ENCODE data around the gene PCSK7.
"Not testable (repeated sequence)": the region's sequence is repeated elsewhere in the genome, so short reads cannot be mapped to it uniquely, and the experiment has no call there.

Gene PCSK7, protein sequence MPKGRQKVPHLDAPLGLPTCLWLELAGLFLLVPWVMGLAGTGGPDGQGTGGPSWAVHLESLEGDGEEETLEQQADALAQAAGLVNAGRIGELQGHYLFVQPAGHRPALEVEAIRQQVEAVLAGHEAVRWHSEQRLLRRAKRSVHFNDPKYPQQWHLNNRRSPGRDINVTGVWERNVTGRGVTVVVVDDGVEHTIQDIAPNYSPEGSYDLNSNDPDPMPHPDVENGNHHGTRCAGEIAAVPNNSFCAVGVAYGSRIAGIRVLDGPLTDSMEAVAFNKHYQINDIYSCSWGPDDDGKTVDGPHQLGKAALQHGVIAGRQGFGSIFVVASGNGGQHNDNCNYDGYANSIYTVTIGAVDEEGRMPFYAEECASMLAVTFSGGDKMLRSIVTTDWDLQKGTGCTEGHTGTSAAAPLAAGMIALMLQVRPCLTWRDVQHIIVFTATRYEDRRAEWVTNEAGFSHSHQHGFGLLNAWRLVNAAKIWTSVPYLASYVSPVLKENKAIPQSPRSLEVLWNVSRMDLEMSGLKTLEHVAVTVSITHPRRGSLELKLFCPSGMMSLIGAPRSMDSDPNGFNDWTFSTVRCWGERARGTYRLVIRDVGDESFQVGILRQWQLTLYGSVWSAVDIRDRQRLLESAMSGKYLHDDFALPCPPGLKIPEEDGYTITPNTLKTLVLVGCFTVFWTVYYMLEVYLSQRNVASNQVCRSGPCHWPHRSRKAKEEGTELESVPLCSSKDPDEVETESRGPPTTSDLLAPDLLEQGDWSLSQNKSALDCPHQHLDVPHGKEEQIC
- total RNA-seq = 146 to 268 reads per million in 2 experiments

DNA sequence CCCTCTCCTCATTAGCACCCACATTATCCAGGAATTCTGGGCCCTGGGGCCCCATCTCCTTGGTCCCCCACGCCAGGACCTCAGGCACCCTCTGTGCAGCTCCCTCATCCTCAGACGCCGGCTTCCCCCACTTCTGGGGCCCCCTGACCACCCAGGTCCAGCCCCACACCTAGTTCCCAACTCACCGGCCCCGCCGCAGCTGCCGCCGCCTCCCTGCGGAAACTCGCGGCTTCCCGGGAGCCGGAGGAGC lies at the start of gene PCSK7:
Gene PCSK7, minus strand, starts transcription at position 232 of the 250 bp plus-strand sequence. CDS start 2,229 bp downstream, outside the sequence.
- DNase-seq (ENCODE audit: low read depth) = no peak

DNA sequence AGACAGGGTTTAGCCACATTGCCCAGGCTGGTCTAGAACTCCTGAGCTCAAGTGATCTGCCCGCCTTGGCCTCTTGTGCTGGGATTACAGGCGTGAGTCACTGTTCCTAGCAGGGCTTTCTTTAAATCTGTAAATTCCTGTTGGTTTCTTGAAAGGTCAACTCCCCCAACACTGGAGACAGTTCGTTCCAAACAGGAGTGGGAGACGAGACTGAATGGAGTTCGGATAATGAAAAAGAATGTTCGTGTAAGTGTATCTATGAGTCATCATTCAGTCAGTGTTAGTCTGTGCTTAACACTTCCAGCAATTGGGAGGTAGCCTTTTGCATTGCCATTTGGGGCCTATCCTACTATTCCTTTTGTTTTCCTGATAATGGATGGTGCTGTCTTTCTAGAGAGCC lies 49.3 kb upstream of the PCSK7 start:
- DNase-seq (ENCODE audit: low read depth) = no peak

- no peak for DNase-seq (ENCODE audit: low read depth)
Measured at GRCh38 chr11:117279711-117280376, 48.0 kb upstream of the PCSK7 start.

GRCh38 chr11:117278347-117278746 lies 46.5 kb upstream of the PCSK7 start:
- no peak for DNase-seq (ENCODE audit: low read depth)

GRCh38 chr11:117273550-117274289 lies 41.8 kb upstream of the PCSK7 start:
- no peak for DNase-seq (ENCODE audit: low read depth)

DNA sequence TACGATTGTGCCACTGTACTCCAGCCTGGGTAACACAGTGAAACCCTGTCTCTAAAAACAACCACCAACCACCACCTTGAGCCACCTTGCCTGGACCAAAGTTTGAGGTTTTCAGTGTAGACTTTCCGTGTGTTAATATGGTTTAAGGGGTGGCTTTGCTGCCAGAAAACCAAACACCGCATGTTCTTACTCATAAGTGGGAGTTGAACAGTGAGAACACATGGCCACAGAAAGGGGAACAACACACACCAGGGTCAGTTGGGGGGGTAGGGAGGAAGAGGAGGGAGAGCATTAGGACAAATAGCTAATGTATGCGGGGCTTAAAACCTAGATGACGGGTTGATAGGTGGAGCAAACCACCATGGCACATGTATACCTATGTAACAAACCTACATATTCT lies 40.3 kb upstream of the PCSK7 start:
- not testable (repeated sequence) for DNase-seq (ENCODE audit: low read depth)

- DNase-seq (ENCODE audit: low read depth) = no peak
Measured at GRCh38 chr11:117271208-117271607, 39.3 kb upstream of the PCSK7 start.

DNA sequence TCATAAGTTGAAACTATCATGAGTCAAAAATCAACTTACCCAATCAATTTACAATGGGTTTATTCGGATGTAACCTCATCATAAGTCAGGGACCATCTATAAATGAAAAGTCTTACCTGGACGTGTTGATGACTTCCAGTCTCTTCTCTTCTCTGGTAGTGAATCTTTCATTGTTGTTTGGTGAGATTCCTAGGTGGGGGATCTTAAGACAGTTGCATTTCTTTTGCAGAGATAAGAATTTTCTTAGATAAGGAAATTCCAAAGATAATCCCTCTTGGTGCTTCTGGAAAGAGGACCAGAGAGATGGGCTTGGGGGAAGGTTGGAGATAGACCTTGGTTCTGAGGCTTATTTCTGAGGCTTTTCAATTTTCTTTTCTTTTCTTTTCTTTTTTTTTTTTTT lies 38.0 kb upstream of the PCSK7 start:
- no peak for DNase-seq (ENCODE audit: low read depth)

DNA sequence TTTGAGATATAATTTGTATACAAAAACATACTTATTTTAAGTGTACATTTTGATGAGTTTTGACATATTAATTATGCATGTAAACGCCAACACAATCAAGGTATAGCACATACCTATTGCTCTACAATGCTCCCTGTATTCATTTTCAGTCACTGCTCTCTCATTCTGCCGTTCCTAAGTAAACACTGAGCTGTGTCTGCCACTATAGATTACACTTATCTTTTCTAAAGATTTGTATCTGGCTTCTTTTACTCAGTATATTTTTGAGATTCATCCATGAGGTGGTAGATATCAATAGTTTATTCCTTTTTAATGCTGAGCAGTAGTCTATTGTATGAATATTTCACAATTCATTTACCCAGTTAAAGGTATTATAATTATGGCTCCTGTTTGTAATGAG lies 33.9 kb upstream of the PCSK7 start:
- no peak for DNase-seq (ENCODE audit: low read depth)

DNA sequence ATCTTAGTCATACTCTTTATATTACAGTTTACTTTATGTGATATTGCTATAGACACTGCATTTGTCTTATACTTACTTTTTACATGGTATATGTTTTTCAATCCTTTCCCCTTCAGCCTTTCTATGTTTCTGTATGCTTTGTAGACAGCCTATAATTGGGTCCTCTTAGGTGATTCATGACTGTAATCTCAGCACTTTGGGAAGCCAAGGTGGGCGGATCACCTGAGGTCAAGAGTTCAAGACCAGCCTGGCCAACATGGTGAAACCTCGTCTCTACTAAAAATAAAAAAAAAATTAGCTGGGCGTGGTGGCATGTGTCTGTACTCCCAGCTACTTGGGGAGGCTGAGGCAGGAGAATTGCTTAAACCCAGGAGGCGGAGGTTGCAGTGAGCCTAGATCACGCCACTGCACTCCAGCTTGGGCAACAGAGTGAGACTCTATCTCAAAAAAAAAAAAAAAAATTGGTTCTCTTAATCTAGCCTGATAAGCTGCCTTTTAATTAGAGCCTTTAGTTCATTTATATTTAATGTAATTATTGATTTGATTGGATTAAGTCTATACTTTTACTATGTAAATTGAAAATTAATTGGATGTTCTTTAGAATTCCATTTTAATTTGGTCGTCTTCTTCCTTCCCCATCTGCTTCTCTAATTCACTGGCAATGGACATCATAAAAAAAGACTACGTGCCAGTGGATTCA lies 32.9 kb upstream of the PCSK7 start:
- not testable (repeated sequence) for DNase-seq (ENCODE audit: low read depth)

DNA sequence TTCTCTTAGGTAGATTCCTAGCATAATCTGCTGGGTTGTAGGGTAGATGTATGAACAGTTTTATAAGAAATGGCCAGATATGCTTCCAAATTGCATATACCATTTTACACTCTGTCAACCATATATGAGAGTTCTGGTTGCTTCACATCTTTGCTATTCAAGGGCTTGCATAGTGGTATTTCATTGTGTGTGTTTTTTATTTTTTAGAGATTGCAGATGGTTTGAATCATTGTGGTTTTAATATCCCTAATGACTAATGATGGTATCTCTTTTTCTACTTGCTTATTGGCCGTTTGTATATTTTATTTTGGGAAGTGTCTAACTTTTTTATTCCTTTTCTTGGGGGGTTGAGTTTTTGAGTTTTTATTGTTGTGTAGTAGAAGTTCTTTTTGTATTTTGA lies 27.5 kb upstream of the PCSK7 start:
- DNase-seq (ENCODE audit: low read depth) = no peak

DNA sequence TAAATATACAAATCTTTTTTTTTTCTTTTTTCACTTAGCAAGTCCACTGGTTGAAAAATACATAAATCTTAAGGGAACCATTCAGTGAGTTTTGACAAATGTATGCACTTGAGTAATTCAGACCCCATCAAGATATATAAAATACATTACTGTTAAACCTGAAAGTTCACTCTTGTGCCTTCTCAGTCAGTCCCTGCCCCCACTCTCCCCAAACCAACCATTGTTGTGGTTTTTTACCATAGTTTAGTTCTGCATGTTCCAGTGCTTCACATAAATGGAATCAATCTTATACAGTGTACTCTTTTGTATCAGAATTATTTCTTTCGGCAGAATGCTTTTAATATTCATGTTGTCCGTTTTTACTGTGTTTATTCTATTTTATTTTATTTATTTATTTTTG lies 26.7 kb upstream of the PCSK7 start:
- no peak for DNase-seq (ENCODE audit: low read depth)

DNA sequence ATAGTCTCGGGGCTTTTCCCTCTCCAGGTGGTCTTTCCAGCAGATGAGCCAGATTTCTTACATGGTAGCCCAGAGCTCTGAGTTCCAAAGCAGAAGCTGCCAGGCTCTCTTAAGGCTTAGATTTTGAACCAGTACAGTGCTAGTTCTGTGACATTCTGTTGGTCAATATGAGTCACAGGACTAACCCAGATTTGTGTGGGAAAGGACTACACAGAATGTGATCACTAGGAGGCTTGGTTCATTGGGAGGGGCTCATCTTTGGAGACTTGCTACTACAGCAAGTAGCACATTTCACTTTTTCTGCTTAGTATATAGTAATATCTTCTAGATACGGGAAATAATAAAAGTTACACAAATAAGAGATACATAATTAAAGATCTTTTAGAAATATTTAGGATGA lies 24.7 kb upstream of the PCSK7 start:
- no peak for DNase-seq (ENCODE audit: low read depth)

- DNase-seq (ENCODE audit: low read depth) = no peak
Measured at GRCh38 chr11:117255966-117256365, 24.1 kb upstream of the PCSK7 start.

DNA sequence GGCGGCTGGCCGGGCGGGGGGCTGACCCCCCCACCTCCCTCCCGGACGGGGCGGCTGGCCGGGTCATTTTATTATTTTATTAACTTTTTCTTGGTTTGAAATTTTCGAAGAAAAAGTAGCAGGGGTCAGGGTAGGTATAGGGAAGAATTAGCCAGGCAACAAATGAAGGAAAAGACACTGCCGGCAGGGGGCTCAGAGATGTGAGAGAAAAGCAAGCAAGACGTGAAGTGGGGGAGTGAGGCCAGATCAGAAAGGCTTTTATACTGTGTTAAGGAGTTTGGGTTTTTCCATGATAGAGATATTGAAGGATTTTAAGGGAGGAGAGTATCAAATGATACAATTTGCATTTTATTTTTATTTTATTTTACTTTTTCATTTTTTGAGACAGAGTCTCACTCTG lies 19.6 kb upstream of the PCSK7 start:
- DNase-seq (ENCODE audit: low read depth) = no peak

GRCh38 chr11:117249571-117249970 lies 17.7 kb upstream of the PCSK7 start:
- DNase-seq (ENCODE audit: low read depth) = no peak

- no peak for DNase-seq (ENCODE audit: low read depth)
Measured at GRCh38 chr11:117248341-117248740, 16.5 kb upstream of the PCSK7 start.

GRCh38 chr11:117239295-117239694 lies 7.4 kb upstream of the PCSK7 start:
- DNase-seq (ENCODE audit: low read depth) = no peak

DNA sequence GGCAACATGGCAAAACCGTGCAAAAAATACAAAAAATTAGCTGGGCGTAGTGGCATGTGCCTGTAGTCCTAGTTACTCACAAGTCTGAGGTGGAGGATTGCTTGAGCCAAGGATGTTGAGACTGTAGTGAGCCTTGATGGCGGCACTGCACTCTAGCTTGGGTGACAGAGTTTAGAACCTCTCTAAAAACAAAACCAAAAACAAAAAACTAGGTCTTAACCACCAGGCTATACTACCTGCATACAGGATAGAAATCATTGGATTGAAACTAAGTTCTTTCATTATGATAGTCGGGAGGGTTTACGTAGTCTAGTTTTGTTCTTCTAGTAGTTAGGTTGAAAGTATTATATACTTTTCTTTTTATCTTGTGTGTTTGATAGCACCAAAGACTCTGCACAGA lies 6.3 kb upstream of the PCSK7 start:
- DNase-seq (ENCODE audit: low read depth) = no peak

DNA sequence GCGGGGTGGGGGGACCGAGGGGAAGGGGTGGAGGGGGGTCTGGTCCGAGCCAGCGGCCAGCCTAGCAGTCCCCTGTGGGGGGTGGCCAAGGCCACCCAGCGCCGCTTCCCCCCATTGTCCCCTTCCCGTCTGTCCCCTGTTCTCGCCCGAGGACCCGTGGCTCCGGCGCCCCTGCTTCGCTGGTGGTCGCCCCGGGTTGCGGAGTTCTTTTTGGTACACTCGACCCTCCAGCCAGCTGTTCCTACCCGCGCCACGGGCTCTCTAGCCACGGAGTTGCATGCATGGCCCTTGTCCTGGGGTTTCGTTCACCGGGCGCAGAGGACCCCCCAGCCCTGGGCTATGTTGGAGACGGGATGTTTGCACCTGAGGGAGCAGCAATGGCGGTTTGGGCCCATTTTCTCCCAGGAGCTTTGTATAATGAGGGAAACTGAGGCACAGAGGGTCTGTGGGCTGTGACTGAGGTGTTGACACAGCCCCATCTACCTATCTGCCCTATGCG lies 1.1 kb upstream of the PCSK7 start:
- DNase-seq (ENCODE audit: low read depth) = no peak

GRCh38 chr11:117232092-117232878 lies 412 bp upstream of the PCSK7 start, which contains the start of gene RNF214:
TSS of gene RNF214 (plus strand) at chr11:117232671. CDS start at chr11:117234273, 1,602 bp downstream.
- DNase-seq (ENCODE audit: low read depth) = peak; percentile 59

Measured in T follicular helper cell (primary cell).